T-helper 1 cell treated with Interleukin-12 subunit alpha and Interleukin-12 subunit beta and Interleukin-4 antibody, amounts not matched to agents 30 ng/mL and 1 ng/mL, for 36 hours (primary cell): ENCODE data around the gene NOP58. TPM values are rescaled to one million over a fixed set of nuclear protein-coding genes. Genes with fewer than 3 reads are reported as not detected.
"Not testable (repeated sequence)": the region's sequence is repeated elsewhere in the genome, so short reads cannot be mapped to it uniquely, and the experiment has no call there.

ENCODE experiments used
- intact Hi-C: fragments of 100-400 bp; cut with micrococcal nuclease; formaldehyde crosslinking; loops from one replicate; pipeline ENCODE4 v1.15.1; 2024
- total RNA-seq: library from RNA; stranded (reverse); gene quantifications from 2 replicates; pipeline ENCODE4 v1.2.3, GENCODE V29; 2022

The NOP58 gene
- total RNA-seq, 1 donor from 2014 or later = 121 TPM

DNA sequence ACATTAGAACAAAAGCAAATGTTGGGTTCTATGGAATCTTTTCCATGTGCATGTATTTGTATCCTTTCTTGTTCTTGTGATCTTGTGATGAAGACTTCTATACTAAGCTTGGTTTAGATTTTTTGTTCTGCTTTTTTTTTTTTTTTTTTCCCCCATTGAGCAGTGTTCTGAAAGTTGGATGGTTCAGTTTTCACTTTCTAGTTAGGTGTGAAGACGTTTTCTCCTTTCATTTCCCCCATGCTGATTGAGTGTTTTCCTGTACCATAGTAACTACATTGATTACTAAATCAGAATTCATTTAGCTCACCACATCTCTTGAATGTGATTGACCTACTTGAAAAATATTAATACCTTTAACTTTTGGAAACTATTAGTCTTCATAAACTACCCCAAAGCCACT is 34.1 kb downstream of the NOP58 start:
- intact Hi-C loops = loop anchor here (1.0 to 5.0 kb wide), 4 partner anchors 21 to 78 kb away; partner anchors contain the start of genes BMPR2, NOP58 and SUMO1

DNA sequence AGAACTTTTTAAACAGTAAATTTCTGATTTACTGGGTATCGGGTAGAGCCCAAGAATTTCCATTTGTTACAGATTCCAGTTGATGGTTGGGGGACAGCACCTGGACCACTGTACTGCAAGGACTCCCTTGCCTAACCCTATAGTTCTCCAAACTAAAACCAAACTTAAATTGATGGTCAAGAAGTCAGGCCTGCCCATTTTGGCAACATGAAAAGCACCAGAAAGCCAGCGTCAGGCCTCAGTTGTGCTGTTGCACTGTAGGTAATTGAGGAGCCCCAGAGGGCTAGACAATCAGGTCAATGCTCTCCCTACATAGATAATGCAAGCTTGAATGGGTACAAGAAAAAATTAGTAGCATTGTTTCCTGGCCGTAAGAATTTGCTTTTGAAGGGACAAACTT is 40.5 kb downstream of the NOP58 start:
- intact Hi-C loops = no loop called here

DNA sequence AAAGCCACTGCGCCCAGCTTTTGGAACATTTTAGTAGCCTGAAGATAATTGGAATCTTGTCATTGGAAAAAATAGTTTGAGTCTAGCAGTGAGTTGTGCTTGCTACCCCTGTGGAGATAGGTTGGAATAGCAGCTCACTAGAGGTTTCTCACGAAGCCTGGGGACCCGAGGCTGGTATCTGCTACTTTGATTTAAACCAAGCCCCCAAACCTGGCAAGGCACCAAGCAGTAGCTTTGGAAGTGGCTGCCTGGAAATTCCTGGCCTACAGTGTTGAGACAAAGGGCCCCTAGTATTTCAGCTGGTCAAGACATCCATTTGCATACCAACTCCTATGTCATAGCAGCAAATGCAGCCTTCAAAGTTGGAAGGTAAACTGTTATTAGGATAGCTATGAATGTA is 42.1 kb downstream of the NOP58 start:
- intact Hi-C loops = no loop called here

DNA sequence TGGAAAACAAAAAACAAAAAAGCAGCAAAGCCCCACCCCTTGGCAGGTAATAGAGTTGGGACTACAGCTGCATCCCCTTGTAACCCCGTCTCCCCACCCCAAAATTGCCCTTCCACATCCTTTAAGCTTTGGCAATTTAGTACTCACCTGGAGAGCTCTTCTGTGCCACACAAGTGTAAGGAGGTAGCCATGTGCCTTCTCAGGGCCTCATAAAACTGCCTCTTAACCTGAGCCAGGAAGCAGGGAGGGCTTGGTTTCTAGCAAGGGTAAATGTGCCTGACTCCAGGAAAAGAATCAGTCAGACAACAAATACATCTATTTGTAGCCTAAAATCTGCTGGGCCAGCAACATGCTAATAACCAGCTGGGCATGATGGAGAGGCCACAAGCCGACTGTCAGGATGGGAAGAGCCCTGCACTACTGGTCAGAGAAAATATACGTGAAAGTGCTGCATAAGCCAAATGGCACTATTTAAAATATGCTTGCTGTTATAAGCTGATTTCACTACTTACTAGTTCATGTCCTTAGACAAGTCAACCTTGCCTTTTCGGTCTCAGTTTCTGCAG is 46.3 kb downstream of the NOP58 start:
- intact Hi-C loops = no loop called here

DNA sequence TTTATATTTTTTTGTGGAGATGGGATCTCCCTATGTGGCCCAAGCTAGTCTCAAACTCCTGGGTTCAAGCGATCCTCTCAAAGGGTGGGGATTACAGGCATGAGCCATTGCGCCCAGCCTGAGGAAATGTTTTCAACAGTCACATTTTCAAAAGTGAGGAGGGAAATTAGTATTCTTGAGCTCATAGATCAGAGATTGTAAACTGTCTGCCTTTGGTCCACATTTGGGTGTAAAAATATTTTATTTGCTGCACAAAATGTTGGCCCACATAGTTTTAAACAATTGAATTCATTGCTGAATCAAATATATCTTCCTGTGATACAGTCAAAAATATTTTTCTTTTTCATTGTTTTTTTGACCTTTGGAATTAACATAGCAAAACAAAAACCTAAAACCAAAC is 48.6 kb downstream of the NOP58 start:
- intact Hi-C loops = no loop called here

DNA sequence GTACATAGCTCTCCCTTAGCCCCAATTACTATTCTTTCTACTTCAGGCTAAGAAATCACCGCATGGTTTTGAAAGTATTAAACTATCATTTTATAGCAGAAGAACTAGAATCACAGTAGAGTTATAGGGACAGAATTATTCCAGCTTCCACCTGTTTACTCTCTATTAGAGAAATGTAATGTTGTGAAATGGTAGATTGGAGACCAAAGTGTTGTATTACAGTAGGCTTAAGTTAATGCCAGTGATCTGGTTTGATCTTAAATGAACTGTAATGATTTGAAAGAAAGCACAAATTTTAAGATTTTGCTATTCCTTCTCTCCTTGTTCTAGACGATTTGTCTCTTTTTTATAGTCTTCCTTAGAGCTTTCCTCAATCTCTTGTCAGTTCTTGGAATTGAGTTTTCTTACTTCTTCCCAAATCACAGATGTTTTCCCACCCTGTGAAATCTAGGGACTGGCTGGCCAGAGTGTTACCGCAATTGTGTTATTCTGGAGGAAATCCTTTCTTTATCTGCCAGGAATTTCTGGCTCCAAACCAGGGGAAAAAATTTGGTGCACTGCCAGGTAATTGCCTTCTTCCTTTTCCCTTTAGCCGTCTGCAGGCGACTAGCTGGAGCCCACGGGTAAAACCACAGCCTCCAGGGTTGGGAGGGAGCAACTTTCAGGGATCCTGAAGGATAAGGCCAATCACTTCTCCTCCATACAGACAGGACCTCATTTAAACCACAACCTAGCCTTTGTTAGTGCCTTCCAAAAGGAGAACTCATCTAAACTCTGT is 51.7 kb downstream of the NOP58 start:
- intact Hi-C loops = no loop called here

DNA sequence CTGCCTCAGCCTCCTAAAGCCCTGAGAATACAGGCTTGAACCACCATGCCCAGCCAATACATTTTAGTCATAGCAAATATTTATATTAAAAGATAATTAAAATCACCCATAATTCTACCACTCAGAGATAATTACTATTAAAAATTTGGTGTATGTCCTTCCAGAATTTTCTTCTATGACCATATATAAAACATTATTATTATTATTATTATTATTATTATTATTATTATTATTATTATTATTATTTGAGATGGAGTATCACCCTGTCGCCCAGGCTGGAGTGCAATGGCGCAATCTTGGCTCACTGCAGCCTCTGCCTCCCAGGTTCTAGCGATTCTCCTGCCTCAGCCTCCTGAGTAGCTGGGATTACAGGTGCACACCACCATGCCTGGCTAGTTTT is 54.8 kb downstream of the NOP58 start:
- intact Hi-C loops = not testable (repeated sequence)

DNA sequence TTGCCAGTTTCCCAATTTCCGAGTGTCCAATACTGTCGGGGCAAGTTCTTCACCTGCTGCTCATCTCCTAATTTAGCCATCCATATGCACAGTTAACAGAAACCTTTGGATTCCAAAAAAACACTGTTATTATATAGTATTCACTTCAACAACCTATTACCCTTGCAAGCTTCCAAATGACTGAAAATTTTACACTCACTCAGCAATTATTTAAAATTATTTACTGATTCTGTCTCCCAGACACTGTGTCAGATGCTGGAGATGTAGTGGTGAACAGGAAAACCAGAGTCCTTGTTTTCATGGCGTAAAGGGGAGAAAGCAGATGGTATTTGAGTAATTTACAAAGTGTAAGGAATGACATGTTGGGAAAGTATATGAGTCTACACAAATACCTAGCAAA is 56.9 kb downstream of the NOP58 start:
- intact Hi-C loops = no loop called here

DNA sequence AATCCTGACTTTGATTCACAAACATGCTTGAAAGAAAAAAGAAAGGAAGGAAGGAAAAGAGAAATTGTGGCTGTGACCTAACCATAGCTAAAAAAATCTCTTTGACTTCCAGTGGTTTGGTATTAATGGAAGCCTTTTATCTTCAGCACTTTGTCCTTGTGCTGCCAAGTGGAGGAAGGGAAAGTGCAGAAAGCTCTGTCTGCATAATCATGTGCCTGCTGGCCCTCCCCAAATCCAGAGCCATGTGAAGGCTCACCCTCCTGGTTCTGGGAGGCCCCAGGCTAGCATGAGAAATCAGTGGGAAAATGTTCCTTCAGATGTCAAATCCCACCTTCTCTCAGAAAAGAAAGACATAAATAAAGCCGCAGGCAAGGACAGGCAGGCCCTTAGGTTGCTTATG is 62.3 kb downstream of the NOP58 start:
- intact Hi-C loops = no loop called here

DNA sequence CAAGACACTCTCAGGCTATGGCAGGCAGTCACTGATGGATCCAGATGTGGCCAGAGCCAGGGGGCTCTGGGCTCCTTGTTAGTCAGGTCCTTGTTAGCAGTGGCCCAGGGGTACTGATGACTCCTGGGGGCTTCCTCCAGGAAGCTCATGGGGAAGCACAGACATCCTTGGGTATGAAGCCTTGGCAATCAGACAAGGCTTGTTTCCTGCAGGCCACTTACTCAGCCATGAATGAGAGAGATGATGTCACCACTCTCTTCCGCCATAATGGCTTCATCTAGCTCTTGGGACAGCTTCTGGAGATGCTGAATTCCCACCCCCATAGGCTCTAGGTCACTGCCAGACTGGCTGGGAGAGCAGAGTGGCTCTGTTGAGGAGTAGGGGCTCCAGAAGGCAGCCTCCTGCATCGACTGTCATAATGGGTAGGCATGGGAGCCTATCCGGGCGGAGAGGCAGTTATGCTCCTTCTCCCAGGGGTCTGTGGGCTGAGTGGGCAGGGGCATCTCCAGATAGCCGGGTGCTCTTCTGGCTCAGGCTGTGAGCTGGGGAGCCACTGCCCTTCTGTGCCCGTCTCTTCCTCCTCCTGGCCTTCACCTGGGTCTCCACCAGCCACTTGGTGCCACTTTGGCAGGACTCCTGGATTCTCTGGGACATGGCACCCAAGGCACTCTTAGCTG is 70.4 kb downstream of the NOP58 start:
- intact Hi-C loops = no loop called here

DNA sequence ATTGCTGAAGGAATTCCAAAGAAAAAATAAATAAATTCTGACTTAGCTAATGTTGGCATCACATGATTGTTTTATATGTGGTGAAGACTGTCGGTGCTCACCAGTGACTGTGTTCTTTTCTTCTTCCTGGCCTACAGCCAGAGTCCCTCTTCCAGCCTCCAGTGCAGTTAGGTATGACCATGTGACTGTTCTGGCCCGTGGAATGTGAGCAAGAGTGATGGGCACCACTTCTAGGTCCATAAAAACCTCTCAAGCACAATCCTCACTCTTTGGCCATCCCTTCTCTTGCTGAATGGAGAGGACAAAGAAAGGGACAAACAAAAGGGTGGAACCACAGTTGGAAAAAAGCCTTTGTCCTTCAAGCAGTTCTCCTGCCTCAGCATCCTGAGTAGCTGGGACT is 71.6 kb downstream of the NOP58 start:
- intact Hi-C loops = no loop called here

DNA sequence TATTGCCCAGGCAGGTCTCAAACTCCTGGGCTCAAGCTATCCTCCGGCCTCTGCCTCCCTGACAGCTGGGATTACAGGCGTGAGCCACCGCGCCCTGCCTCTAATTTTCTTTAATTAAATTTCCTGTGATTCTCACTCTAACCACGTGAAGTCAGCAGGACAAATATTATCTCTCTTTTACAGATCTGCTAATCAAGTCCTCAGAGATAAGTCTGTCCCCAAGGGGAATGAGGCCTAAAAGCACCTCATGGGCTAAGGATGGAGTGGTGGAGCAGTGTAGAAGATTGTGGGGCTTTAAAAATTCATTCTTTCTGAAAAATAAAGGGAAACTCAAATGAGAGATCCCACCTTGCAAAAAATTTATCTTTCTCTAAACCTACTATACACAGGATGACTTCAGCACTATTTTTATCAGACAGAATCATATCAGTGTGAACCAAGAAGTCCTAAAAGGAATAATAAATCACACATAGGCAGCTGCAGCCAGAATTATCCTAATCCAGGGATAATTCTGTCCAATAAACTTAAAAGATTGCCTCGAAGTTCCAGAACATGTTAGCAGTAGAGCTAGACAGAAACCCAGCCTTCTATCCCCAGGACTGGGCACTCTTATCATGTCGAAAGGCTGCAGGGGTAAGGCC is 72.3 kb downstream of the NOP58 start:
- intact Hi-C loops = no loop called here

DNA sequence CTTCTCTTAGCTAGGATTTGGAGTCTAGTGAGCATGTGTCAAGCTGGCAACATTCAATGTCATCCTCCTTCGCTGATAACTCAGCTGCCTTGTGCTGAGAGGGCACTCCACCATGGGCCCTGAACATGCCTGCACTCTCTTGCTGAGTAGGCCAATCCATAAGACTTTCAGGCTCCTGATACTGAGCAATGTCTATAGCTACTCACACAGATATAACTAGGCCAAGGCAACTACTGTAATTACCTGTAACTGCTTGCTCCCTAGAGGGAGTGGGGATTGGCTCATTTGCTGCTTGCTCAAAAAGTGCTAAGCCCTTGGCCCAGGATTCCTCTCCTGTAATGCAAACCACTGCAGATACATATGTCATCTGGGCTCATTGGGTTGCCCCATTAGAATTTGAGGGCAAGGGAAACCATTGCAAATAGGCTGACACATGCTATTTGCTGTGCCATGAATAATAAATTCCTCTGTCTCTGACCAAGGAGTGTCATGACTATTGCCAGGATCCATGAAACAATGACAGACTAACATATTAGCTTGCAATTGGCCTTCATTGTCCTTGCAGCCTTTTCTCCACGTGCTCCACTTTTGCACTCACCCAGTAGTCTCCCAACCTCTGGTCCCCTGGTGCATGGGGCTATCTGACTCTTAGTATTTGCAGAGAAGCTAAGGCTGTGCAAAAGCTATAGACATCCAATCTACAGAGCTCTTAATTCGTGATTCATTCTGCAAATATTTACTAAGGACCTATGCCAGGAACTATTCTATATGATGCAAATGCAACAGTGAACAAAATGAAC is 73.7 kb downstream of the NOP58 start:
- intact Hi-C loops = no loop called here

DNA sequence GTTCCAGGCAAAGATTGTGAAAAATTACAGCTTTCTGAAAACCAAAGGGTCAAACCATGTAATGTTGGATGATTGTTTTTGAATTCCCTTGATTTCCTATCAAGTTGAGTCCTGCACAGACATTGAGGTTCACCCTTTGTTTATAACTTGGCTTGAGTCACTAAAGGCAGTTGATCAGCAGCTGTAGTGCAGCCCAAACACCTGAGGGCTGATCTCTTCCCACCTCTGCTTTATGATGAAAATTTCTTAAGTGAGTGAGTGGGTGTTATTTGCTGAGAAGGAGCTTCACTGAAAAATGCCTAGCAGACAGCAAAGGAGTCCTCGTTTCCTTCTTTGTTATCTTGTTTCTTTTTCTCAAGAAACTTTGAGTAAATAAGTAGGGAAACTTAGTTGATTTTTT is 78.6 kb downstream of the NOP58 start:
- intact Hi-C loops = no loop called here

DNA sequence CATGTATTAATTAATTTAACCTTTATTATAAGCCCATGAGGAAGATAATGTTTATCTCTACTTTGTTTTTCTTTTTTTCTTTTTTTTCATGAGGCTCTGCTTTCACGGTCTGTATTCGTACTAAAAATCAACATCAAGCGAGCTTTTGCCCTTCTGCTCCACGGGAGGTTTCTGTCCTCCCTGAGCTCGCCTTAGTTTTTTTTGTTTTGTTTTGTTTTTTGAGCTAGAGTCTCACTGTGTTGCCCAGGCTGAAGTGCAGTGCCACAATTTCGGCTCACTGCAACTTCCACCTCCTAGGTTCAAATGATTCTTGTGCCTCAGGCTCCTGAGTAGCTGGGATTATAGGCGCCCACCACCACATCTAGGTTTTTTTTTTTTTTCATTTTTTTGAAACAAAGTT is 80.6 kb downstream of the NOP58 start:
- intact Hi-C loops = no loop called here

Other genes with a start within 250 kb of the NOP58 start
- 0.29 and 0.83 TPM in 2 replicates for gene FZD7, start 231.9 kb upstream of the NOP58 start, total RNA-seq
- not detected in 2 replicates for gene KIAA2012, start 192.5 kb upstream of the NOP58 start, total RNA-seq
- gene SUMO1, start 27.2 kb upstream of the NOP58 start, total RNA-seq = 105 and 112 TPM in 2 replicates
- gene BMPR2, start 110.6 kb downstream of the NOP58 start, total RNA-seq = 6.8 and 8.4 TPM in 2 replicates